SH-SY5Y (cell line): Measurements from ENCODE around the gene XRCC1.

Source experiments
- GATA2 ChIP-seq: IDR thresholded peaks from 2 replicates; pipeline ENCODE4 v1.6.1; 2011; ENCODE audit warnings: mild to moderate bottlenecking, low read depth, low read length
- GATA3 ChIP-seq: IDR thresholded peaks from 2 replicates; pipeline ENCODE4 v1.6.1; 2011; ENCODE audit warnings: low read depth, mild to moderate bottlenecking, low read length, moderate library complexity

GRCh38 chr19:43511324-43511723, 64.0 kb downstream of the XRCC1 start:
- TF ChIP-seq GATA2, result no peak
- TF ChIP-seq GATA3, result no peak
